H1 (cell line): Measurements from ENCODE around the gene NCOA6. TPM values are rescaled to one million over a fixed set of nuclear protein-coding genes. Genes with fewer than 3 reads are reported as not detected.

ENCODE experiments used
- polyA plus RNA-seq, 7 experiments: library from polyadenylated mRNA; depleted of rRNA in 3 of 7; stranded (reverse) in 5 of 7; unstranded in 2 of 7; fragments of >200 nt in 5 of 7; fragments of 200-250 nt in 2 of 7; gene quantifications; 1 replicate in 5 of 7; 2 replicates in 1 of 7; 4 replicates in 1 of 7; pipeline versions ENCODE4 v1.2.1 to v1.2.3, GENCODE V29; 2011 to 2013; ENCODE audit warnings: missing spikeins in 2 of 7, mixed read lengths in 2 of 7
- total RNA-seq: library from RNA; stranded (reverse); fragmentation: NEBNext Ultra II Directional; extraction: Animal tissue kit (Norgen Biotek cat#: 25700); gene quantifications from 2 replicates; pipeline ENCODE4 v1.2.1, GENCODE V29; 2021
- TF ChIP-seq, protein P1 (sequence below): IDR thresholded peaks from 2 replicates; pipeline ENCODE4 v1.6.1; 2012; ENCODE audit warnings: inconsistent platforms
- TF ChIP-seq, protein P2 (sequence below), 3 experiments: IDR thresholded peaks; 1 replicate in 2 of 3; 2 replicates in 1 of 3; pipeline versions ENCODE4 v1.5.1 to v1.6.1; 2011; ENCODE audit warnings: low read length in 3 of 3, mild to moderate bottlenecking in 3 of 3, inconsistent platforms in 2 of 3, low read depth in 1 of 3, moderate library complexity in 1 of 3; ENCODE audit not compliant: insufficient read depth in 1 of 3; ENCODE audit errors: control extremely low read depth in 1 of 3

The NCOA6 gene
- total and polyA plus RNA-seq, 2 of the 8 experiments (the other 6 are each of a cell fraction or from before 2014, with no cell fraction given): 9.0 to 9.5 TPM

- TF ChIP-seq, protein P1, sequence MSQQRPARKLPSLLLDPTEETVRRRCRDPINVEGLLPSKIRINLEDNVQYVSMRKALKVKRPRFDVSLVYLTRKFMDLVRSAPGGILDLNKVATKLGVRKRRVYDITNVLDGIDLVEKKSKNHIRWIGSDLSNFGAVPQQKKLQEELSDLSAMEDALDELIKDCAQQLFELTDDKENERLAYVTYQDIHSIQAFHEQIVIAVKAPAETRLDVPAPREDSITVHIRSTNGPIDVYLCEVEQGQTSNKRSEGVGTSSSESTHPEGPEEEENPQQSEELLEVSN: no peak
- TF ChIP-seq, protein P2, sequence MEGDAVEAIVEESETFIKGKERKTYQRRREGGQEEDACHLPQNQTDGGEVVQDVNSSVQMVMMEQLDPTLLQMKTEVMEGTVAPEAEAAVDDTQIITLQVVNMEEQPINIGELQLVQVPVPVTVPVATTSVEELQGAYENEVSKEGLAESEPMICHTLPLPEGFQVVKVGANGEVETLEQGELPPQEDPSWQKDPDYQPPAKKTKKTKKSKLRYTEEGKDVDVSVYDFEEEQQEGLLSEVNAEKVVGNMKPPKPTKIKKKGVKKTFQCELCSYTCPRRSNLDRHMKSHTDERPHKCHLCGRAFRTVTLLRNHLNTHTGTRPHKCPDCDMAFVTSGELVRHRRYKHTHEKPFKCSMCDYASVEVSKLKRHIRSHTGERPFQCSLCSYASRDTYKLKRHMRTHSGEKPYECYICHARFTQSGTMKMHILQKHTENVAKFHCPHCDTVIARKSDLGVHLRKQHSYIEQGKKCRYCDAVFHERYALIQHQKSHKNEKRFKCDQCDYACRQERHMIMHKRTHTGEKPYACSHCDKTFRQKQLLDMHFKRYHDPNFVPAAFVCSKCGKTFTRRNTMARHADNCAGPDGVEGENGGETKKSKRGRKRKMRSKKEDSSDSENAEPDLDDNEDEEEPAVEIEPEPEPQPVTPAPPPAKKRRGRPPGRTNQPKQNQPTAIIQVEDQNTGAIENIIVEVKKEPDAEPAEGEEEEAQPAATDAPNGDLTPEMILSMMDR (IDR thresholded peaks at IDR 0.05; ENCODE audit: control extremely low read depth in 1 of 3, insufficient read depth in 1 of 3, low read depth in 1 of 3, low read length in 3 of 3): no peak
Measured at GRCh38 chr20:34792687-34793363, 32.6 kb downstream of the NCOA6 start (continued).
